HepG2 (cell line): Measurements from ENCODE around the gene MLLT10. TPM values are rescaled to one million over a fixed set of nuclear protein-coding genes. Genes with fewer than 3 reads are reported as not detected.

ENCODE experiments used
- GATAD1 ChIP-seq: IDR thresholded peaks from 2 replicates; pipeline ENCODE4 v1.6.1; 2016; ENCODE audit warnings: missing genetic modification reagents, missing compliant biosample characterization
- GPBP1L1 ChIP-seq: sonication (generic); formaldehyde crosslinking; IDR thresholded peaks from 2 replicates; pipeline ENCODE4 v1.5.0; 2020; ENCODE audit warnings: mild to moderate bottlenecking, missing genetic modification reagents
- SRSF1 ChIP-seq: fragments of 200-400 bp; formaldehyde crosslinking; optimal IDR thresholded peaks from 2 replicates; pipeline ENCODE3; 2017; ENCODE audit warnings: mild to moderate bottlenecking, low read depth, low read length, moderate library complexity
- THAP8 ChIP-seq: sonication (generic); formaldehyde crosslinking; IDR thresholded peaks from 2 replicates; pipeline ENCODE4 v1.5.1; 2020; ENCODE audit warnings: missing genetic modification reagents, mild to moderate bottlenecking, borderline replicate concordance
- ZNF639 ChIP-seq: conservative IDR thresholded peaks from 2 replicates; pipeline ENCODE4 v1.6.1; 2018; ENCODE audit warnings: missing genetic modification reagents
- polyA plus RNA-seq, 8 experiments: library from polyadenylated mRNA; depleted of rRNA in 3 of 8; stranded (reverse) in 7 of 8; unstranded in 1 of 8; fragments of >200 nt; fragmentation: Illumina TruSeq in 4 of 8; extraction: Trizol in 4 of 8; gene quantifications; 2 replicates each; pipeline versions ENCODE4 v1.2.1 to v1.2.3, GENCODE V29; 2011 to 2016; ENCODE audit warnings: low read depth in 4 of 8, missing spikeins in 1 of 8, mixed read lengths in 1 of 8; ENCODE audit not compliant: insufficient read depth in 1 of 8
- total RNA-seq, 5 experiments: library from RNA; depleted of rRNA; stranded (reverse); fragments of >200 nt; fragmentation: Illumina TruSeq; extraction: Trizol; gene quantifications; 2 replicates each; pipeline ENCODE4 v1.2.3, GENCODE V29; 2016; ENCODE audit warnings: low read depth in 1 of 5
- TF ChIP-seq, protein P1 (sequence below): sonication (generic); formaldehyde crosslinking; IDR thresholded peaks from 2 replicates; pipeline ENCODE4 v1.4.0; 2020; ENCODE audit warnings: missing genetic modification reagents

The MLLT10 gene
- total and polyA plus RNA-seq, 2 of the 13 experiments (the other 11 are each of a cell fraction or from before 2014, with no cell fraction given): 51.3 to 84.1 TPM

- TF ChIP-seq, protein P1, sequence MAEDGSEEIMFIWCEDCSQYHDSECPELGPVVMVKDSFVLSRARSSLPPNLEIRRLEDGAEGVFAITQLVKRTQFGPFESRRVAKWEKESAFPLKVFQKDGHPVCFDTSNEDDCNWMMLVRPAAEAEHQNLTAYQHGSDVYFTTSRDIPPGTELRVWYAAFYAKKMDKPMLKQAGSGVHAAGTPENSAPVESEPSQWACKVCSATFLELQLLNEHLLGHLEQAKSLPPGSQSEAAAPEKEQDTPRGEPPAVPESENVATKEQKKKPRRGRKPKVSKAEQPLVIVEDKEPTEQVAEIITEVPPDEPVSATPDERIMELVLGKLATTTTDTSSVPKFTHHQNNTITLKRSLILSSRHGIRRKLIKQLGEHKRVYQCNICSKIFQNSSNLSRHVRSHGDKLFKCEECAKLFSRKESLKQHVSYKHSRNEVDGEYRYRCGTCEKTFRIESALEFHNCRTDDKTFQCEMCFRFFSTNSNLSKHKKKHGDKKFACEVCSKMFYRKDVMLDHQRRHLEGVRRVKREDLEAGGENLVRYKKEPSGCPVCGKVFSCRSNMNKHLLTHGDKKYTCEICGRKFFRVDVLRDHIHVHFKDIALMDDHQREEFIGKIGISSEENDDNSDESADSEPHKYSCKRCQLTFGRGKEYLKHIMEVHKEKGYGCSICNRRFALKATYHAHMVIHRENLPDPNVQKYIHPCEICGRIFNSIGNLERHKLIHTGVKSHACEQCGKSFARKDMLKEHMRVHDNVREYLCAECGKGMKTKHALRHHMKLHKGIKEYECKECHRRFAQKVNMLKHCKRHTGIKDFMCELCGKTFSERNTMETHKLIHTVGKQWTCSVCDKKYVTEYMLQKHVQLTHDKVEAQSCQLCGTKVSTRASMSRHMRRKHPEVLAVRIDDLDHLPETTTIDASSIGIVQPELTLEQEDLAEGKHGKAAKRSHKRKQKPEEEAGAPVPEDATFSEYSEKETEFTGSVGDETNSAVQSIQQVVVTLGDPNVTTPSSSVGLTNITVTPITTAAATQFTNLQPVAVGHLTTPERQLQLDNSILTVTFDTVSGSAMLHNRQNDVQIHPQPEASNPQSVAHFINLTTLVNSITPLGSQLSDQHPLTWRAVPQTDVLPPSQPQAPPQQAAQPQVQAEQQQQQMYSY: no peak
- TF ChIP-seq GPBP1L1 (CRISPR knock-in tag) (no peak), ZNF639 (CRISPR knock-in tag) (no peak), SRSF1 (no peak), GATAD1 (CRISPR knock-in tag) (no peak), THAP8 (CRISPR knock-in tag) (no peak)
Observed at GRCh38 chr10:21670391-21670790, 136.4 kb downstream of the MLLT10 start (continued).
